ENCODE measurements around the gene ZFYVE21. TPM values are rescaled to one million over a fixed set of nuclear protein-coding genes. Genes with fewer than 3 reads are reported as not detected.

ZFYVE21 gene
- total RNA-seq, 1 donor from 2014 or later = 76.1 TPM

GRCh38 chr14:103730490-103731035 lies 15.0 kb downstream of the ZFYVE21 start:
- FAIRE-seq (no peak), DNase-seq (ENCODE audit: low read depth) (no peak)
- no peaks in the 10 kb centered on the region for H3K27me3 ChIP-seq (ENCODE audit: control insufficient read depth, insufficient read depth, low read length)
- no peak overlapping the region for H3K4me3 ChIP-seq (ENCODE audit: low read depth, low read length)
- TF ChIP-seq CTCF (IDR thresholded peaks at IDR 0.05; ENCODE audit: insufficient read depth, low read length, severe bottlenecking) = peak; percentile 15
- H3K36me3 ChIP-seq (ENCODE audit: control insufficient read depth, insufficient read depth, low read length) = peaks cover 40% of the 10 kb centered on the region

- Histone ChIP-seq H3K36me3 (ENCODE audit: control insufficient read depth, insufficient read depth, low read length) (peaks cover 42% of the 10 kb centered on the region), H3K4me3 (ENCODE audit: low read depth, low read length) (no peak overlapping the region), H3K27me3 (ENCODE audit: control insufficient read depth, insufficient read depth, low read length) (no peaks in the 10 kb centered on the region)
- FAIRE-seq (no peak), DNase-seq (ENCODE audit: low read depth) (no peak)
- no peak for TF ChIP-seq CTCF (IDR thresholded peaks at IDR 0.05; ENCODE audit: insufficient read depth, low read length, severe bottlenecking)
These were observed 15.9 kb downstream of the ZFYVE21 start for GRCh38 chr14:103731481-103731880.

- Histone ChIP-seq H3K36me3 (ENCODE audit: control insufficient read depth, insufficient read depth, low read length) (peaks cover 42% of the 10 kb centered on the region), H3K27me3 (ENCODE audit: control insufficient read depth, insufficient read depth, low read length) (no peaks in the 10 kb centered on the region), H3K4me3 (ENCODE audit: low read depth, low read length) (no peak overlapping the region)
- DNase-seq (ENCODE audit: low read depth) (no peak), FAIRE-seq (no peak)
- no peak for TF ChIP-seq CTCF (IDR thresholded peaks at IDR 0.05; ENCODE audit: insufficient read depth, low read length, severe bottlenecking)
These were observed 16.6 kb downstream of the ZFYVE21 start for GRCh38 chr14:103731916-103732867.

- no peaks in the 10 kb centered on the region for H3K27me3 ChIP-seq (ENCODE audit: control insufficient read depth, insufficient read depth, low read length)
- FAIRE-seq (no peak), DNase-seq (ENCODE audit: low read depth) (no peak)
- TF ChIP-seq CTCF (IDR thresholded peaks at IDR 0.05; ENCODE audit: insufficient read depth, low read length, severe bottlenecking) = no peak
- no peak overlapping the region for H3K4me3 ChIP-seq (ENCODE audit: low read depth, low read length)
- H3K36me3 ChIP-seq (ENCODE audit: control insufficient read depth, insufficient read depth, low read length) = peaks cover 40% of the 10 kb centered on the region
These were observed 17.4 kb downstream of the ZFYVE21 start for GRCh38 chr14:103732868-103733620.

- FAIRE-seq = no peak
- Histone ChIP-seq H3K4me3 (ENCODE audit: low read depth, low read length) (no peak overlapping the region), H3K27me3 (ENCODE audit: control insufficient read depth, insufficient read depth, low read length) (no peaks in the 10 kb centered on the region), H3K36me3 (ENCODE audit: control insufficient read depth, insufficient read depth, low read length) (peaks cover 40% of the 10 kb centered on the region)
- DNase-seq (ENCODE audit: low read depth) = peak; percentile 57
- no peak for TF ChIP-seq CTCF (IDR thresholded peaks at IDR 0.05; ENCODE audit: insufficient read depth, low read length, severe bottlenecking)
These were observed 18.0 kb downstream of the ZFYVE21 start for GRCh38 chr14:103733651-103734050.
